ENCODE results near the gene OTOP3.

- TF ChIP-seq CTCF (conservative IDR thresholded peaks at IDR 0.05) (no peak), EZH2 (IDR thresholded peaks at IDR 0.05; ENCODE audit: low read depth) (no peak)
Observed at GRCh38 chr17:74963656-74964055, 28.0 kb downstream of the OTOP3 start.
